Measurements from ENCODE around the gene PARVG.

The PARVG gene

GRCh38 chr22:44190381-44190976, 9.8 kb downstream of the PARVG start:
- no peak for TF ChIP-seq MAX (IDR thresholded peaks at IDR 0.05; ENCODE audit: low read depth, low read length)
- TF ChIP-seq CTCF (IDR thresholded peaks at IDR 0.05; ENCODE audit: low read depth, low read length), result no peak
- no peak for TF ChIP-seq POLR2A (IDR thresholded peaks at IDR 0.05; ENCODE audit: extremely low read depth, insufficient read length)
- no peak for TF ChIP-seq MYC (IDR thresholded peaks at IDR 0.05; ENCODE audit: low read depth, low read length)
- no peak for DNase-seq (ENCODE audit: low read depth)
- H3K4me3 ChIP-seq (ENCODE audit: low read depth, low read length), result no peak overlapping the region

- DNase-seq (ENCODE audit: low read depth), result peak; percentile 43
- H3K4me3 ChIP-seq (ENCODE audit: low read depth, low read length), result no peak overlapping the region
- no peak for TF ChIP-seq CTCF (IDR thresholded peaks at IDR 0.05; ENCODE audit: low read depth, low read length)
- no peak for TF ChIP-seq POLR2A (IDR thresholded peaks at IDR 0.05; ENCODE audit: extremely low read depth, insufficient read length)
- TF ChIP-seq MYC (IDR thresholded peaks at IDR 0.05; ENCODE audit: low read depth, low read length), result no peak
- no peak for TF ChIP-seq MAX (IDR thresholded peaks at IDR 0.05; ENCODE audit: low read depth, low read length)
Measured at GRCh38 chr22:44191036-44191454, 10.3 kb downstream of the PARVG start.

GRCh38 chr22:44192098-44192815, 11.5 kb downstream of the PARVG start:
- peak; percentile 84 for DNase-seq (ENCODE audit: low read depth)
- TF ChIP-seq POLR2A (IDR thresholded peaks at IDR 0.05; ENCODE audit: extremely low read depth, insufficient read length) (no peak), CTCF (IDR thresholded peaks at IDR 0.05; ENCODE audit: low read depth, low read length) (no peak), MYC (IDR thresholded peaks at IDR 0.05; ENCODE audit: low read depth, low read length) (no peak), MAX (IDR thresholded peaks at IDR 0.05; ENCODE audit: low read depth, low read length) (no peak)
- no peak overlapping the region for H3K4me3 ChIP-seq (ENCODE audit: low read depth, low read length)

- no peak overlapping the region for H3K4me3 ChIP-seq (ENCODE audit: low read depth, low read length)
- no peak for DNase-seq (ENCODE audit: low read depth)
- no peak for TF ChIP-seq MYC (IDR thresholded peaks at IDR 0.05; ENCODE audit: low read depth, low read length)
- TF ChIP-seq POLR2A (IDR thresholded peaks at IDR 0.05; ENCODE audit: extremely low read depth, insufficient read length), result no peak
- no peak for TF ChIP-seq MAX (IDR thresholded peaks at IDR 0.05; ENCODE audit: low read depth, low read length)
- no peak for TF ChIP-seq CTCF (IDR thresholded peaks at IDR 0.05; ENCODE audit: low read depth, low read length)
Measured at GRCh38 chr22:44192816-44193534, 12.2 kb downstream of the PARVG start.

GRCh38 chr22:44193535-44193891, 12.8 kb downstream of the PARVG start:
- no peak overlapping the region for H3K4me3 ChIP-seq (ENCODE audit: low read depth, low read length)
- no peak for DNase-seq (ENCODE audit: low read depth)
- no peak for TF ChIP-seq MAX (IDR thresholded peaks at IDR 0.05; ENCODE audit: low read depth, low read length)

GRCh38 chr22:44194569-44194968, 13.8 kb downstream of the PARVG start:
- no peak for DNase-seq (ENCODE audit: low read depth)
- no peak for TF ChIP-seq POLR2A (IDR thresholded peaks at IDR 0.05; ENCODE audit: extremely low read depth, insufficient read length)
- no peak for TF ChIP-seq CTCF (IDR thresholded peaks at IDR 0.05; ENCODE audit: low read depth, low read length)
- TF ChIP-seq MYC (IDR thresholded peaks at IDR 0.05; ENCODE audit: low read depth, low read length), result no peak
- no peak overlapping the region for H3K4me3 ChIP-seq (ENCODE audit: low read depth, low read length)

Data from NB4 (cell line).